ENCODE data around the gene KIF1B. TPM values are rescaled to one million over a fixed set of nuclear protein-coding genes. Genes with fewer than 3 reads are reported as not detected.

Gene KIF1B
- total RNA-seq, 1 experiment from 2014 or later = 57.7 TPM

GRCh38 chr1:10316752-10317151 is 106.4 kb downstream of the KIF1B start:
- no peak for DNase-seq
- H3K27me3 Mint-ChIP-seq (ENCODE audit: low read depth) = no peaks in the 10 kb centered on the region
- no peak overlapping the region for H3K4me3 Mint-ChIP-seq
- Histone ChIP-seq H3K27ac (ENCODE audit: insufficient read length, low read depth, low read length) (no peak overlapping the region), H2BK5ac (ENCODE audit: insufficient read length, low read length) (no peak overlapping the region), H2AFZ (ENCODE audit: low read length) (no peak overlapping the region), H3K79me1 (ENCODE audit: insufficient read depth, low read depth, low read length, poor library complexity, severe bottlenecking) (no peaks in the 10 kb centered on the region), H4K91ac (ENCODE audit: insufficient read length, low read depth, low read length) (no peak overlapping the region), H3K56ac (ENCODE audit: insufficient read length, low read depth, low read length) (no peak overlapping the region), H2BK120ac (ENCODE audit: low read depth, low read length, poor library complexity, severe bottlenecking) (no peak overlapping the region), H4K20me1 (ENCODE audit: control insufficient read depth, insufficient read depth, insufficient read length) (no peaks in the 10 kb centered on the region), H3K18ac (ENCODE audit: insufficient read length, low read depth, low read length) (no peak overlapping the region), H2BK20ac (ENCODE audit: low read depth, low read length, poor library complexity, severe bottlenecking) (no peak overlapping the region), H3K4ac (ENCODE audit: low read depth, low read length) (no peak overlapping the region), H3K14ac (ENCODE audit: insufficient read depth, low read length) (no peak overlapping the region), H3K79me2 (ENCODE audit: insufficient read depth, low read length) (no peaks in the 10 kb centered on the region; the same call in 1 of the 2 replicates), H4K5ac (ENCODE audit: insufficient read length, low read depth, low read length) (no peak overlapping the region), H2BK12ac (ENCODE audit: insufficient read length, low read depth, low read length) (no peak overlapping the region), H2AK5ac (ENCODE audit: insufficient read length, low read length) (no peak overlapping the region), H3K23ac (ENCODE audit: insufficient read length, low read depth, low read length) (no peak overlapping the region), H4K8ac (replicated peaks; ENCODE audit: insufficient read length, low read depth, low read length) (no peak overlapping the region), H3K4me1 (ENCODE audit: insufficient read depth, low read length) (no peaks in the 10 kb centered on the region), H3K9me3 (ENCODE audit: control insufficient read depth, low read depth, low read length) (no peaks in the 10 kb centered on the region), H2BK15ac (ENCODE audit: low read depth, low read length) (no peak overlapping the region), H3K4me2 (ENCODE audit: insufficient read depth, insufficient read length, low read length) (no peak overlapping the region), H3K23me2 (ENCODE audit: insufficient read length, low read depth, low read length, poor library complexity, severe bottlenecking) (no peaks in the 10 kb centered on the region), H3K27me3 (ENCODE audit: insufficient read depth, low read length) (no peaks in the 10 kb centered on the region), H3T11ph (ENCODE audit: low read length) (no peak overlapping the region), H3K9ac (ENCODE audit: extremely low read depth, insufficient read length, low read length) (no peak overlapping the region)
- peaks cover 2 to 13% (median 3%) of the 10 kb centered on the region in 3 experiments; a peak in 4 of 7 replicates for H3K36me3 Mint-ChIP-seq (ENCODE audit: insufficient read depth in 1 of 3, low read depth in 3 of 3)
- peaks cover 19 to 23% of the 10 kb centered on the region in 2 experiments for H3K4me1 Mint-ChIP-seq
- no CpG with 5 or more reads among the region's 2 CpGs for WGBS (ENCODE audit: extremely low coverage, insufficient read length, low lambda C conversion rate)
- no peak overlapping the region for H3K27ac Mint-ChIP-seq
- no peak for TF ChIP-seq CTCF (conservative IDR thresholded peaks at IDR 0.05)
- H3K9me3 Mint-ChIP-seq = no peaks in the 10 kb centered on the region
